ENCODE results near the gene ZNF772.
"Not testable (repeated sequence)": the region's sequence is repeated elsewhere in the genome, so short reads cannot be mapped to it uniquely, and the experiment has no call there.

DNA sequence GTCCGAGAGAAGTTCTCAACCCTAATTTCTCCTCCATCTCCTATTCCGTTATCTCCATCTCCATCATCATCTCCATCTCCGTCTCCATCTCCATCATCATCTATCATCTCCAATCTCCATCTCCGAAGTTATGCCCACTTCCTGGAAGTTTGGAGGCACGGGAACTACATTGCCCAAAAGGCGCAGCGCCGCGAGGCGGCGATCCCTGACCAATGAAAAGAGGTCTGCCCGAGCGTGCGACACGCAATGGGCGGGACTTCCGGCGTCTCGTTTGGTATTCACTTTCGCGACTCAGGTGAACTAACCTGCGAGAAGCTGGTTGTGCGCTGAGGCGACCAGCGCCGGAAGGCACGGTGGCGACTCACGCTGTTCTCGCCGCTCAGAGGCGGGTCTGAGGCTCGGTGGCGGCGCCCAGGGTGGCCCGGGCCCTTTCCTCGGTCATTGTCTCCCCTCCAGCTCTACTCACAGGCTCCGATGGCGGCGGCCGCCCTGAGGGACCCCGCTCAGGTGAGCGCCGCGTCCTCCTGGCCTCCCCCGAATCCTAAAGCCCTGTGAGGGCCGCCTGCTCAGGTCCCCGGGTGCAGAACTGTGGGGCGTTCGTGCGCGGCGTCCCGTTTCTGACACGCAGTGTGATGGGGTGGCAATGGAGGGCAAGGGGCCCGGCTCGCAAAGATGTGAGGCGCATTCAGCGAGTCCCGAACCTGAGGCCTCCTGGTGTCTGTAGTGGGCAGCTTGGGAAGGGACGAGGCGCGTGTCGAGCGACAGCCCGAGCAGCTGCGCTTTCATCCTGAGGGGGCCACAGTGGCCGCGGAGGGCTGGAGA, 10.3 kb upstream of the ZNF772 start, which contains the start of gene ZNF419:
- TF ChIP-seq, protein P1, sequence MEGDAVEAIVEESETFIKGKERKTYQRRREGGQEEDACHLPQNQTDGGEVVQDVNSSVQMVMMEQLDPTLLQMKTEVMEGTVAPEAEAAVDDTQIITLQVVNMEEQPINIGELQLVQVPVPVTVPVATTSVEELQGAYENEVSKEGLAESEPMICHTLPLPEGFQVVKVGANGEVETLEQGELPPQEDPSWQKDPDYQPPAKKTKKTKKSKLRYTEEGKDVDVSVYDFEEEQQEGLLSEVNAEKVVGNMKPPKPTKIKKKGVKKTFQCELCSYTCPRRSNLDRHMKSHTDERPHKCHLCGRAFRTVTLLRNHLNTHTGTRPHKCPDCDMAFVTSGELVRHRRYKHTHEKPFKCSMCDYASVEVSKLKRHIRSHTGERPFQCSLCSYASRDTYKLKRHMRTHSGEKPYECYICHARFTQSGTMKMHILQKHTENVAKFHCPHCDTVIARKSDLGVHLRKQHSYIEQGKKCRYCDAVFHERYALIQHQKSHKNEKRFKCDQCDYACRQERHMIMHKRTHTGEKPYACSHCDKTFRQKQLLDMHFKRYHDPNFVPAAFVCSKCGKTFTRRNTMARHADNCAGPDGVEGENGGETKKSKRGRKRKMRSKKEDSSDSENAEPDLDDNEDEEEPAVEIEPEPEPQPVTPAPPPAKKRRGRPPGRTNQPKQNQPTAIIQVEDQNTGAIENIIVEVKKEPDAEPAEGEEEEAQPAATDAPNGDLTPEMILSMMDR (IDR thresholded peaks at IDR 0.05): not testable (repeated sequence)
- not testable (repeated sequence) for TF ChIP-seq POLR2A (IDR thresholded peaks at IDR 0.05)
